Measurements from ENCODE around the gene HOXB3.

- TF ChIP-seq TAF1 (IDR thresholded peaks at IDR 0.05; ENCODE audit: borderline replicate concordance, low read depth, low read length), result no peak
- no peak for TF ChIP-seq POLR2A (IDR thresholded peaks at IDR 0.05; ENCODE audit: low read depth, low read length)
Measured at GRCh38 chr17:48513666-48514455, 76.2 kb downstream of the HOXB3 start.
